Measurements from ENCODE around the gene C9orf153.

DNA sequence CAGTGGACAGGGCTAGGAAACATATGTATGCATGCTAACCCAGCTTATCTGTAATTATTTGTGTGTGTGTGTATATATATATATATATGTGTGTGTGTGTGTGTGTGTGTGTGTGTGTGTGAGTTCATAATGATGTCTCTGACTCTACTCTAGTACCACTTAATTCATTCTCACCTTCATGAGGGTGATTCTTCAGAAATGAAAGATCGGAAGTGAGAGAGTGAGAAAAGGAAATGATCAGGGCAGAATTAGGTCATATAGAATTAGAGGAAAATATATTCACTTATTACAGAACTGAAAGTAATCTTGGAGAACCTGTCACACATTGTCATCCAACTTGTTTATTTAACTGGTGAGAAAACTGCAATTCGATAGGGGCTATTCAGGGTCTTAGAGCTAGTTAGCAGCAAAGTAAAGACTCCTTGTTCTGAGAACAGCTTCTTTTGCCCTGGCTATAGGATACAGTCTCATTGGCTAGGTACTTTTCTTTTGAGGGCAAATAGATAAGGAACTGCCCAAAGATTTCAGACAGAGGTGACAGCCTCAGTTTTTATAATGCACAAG, 58.8 kb downstream of the C9orf153 start:
- TF ChIP-seq, protein P1, sequence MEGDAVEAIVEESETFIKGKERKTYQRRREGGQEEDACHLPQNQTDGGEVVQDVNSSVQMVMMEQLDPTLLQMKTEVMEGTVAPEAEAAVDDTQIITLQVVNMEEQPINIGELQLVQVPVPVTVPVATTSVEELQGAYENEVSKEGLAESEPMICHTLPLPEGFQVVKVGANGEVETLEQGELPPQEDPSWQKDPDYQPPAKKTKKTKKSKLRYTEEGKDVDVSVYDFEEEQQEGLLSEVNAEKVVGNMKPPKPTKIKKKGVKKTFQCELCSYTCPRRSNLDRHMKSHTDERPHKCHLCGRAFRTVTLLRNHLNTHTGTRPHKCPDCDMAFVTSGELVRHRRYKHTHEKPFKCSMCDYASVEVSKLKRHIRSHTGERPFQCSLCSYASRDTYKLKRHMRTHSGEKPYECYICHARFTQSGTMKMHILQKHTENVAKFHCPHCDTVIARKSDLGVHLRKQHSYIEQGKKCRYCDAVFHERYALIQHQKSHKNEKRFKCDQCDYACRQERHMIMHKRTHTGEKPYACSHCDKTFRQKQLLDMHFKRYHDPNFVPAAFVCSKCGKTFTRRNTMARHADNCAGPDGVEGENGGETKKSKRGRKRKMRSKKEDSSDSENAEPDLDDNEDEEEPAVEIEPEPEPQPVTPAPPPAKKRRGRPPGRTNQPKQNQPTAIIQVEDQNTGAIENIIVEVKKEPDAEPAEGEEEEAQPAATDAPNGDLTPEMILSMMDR (IDR thresholded peaks at IDR 0.05) = no peak
- TF ChIP-seq POLR2A (IDR thresholded peaks at IDR 0.05) (no peak), EP300 (IDR thresholded peaks at IDR 0.05) (no peak)

All from tibial nerve (tissue), 4 donors.